Body of pancreas (tissue), 4 donors: ENCODE data around the gene TRIAP1.

Experiments used
- CTCF ChIP-seq, 7 experiments: fragments of 450-650 bp in 4 of 7; fragments of 200-600 bp in 3 of 7; sonication (generic) in 3 of 7; IDR thresholded peaks; one replicate each; pipeline ENCODE4 v1.5.1; 2016 to 2019; ENCODE audit warnings: antibody characterized with exemption in 7 of 7
- POLR2A ChIP-seq, 3 donors: fragments of 450-650 bp; IDR thresholded peaks; one replicate each; pipeline ENCODE4 v1.6.1; 2016; ENCODE audit warnings: antibody characterized with exemption in 3 of 3, mild to moderate bottlenecking in 2 of 3

- TF ChIP-seq CTCF (IDR thresholded peaks at IDR 0.05) (no peak), POLR2A (IDR thresholded peaks at IDR 0.05) (no peak)
Observed at GRCh38 chr12:120397824-120398540, 48.2 kb downstream of the TRIAP1 start.
